GM19043 (cell line): ENCODE results near the gene NRN1L.

Experiments
- ATAC-seq: cut with Tn5 transposase; IDR thresholded peaks from one replicate; pipeline ENCODE4 v1.9.1; 2021; ENCODE audit warnings: low read depth; ENCODE audit not compliant: unreplicated experiment

Gene NRN1L

GRCh38 chr16:67881621-67882161 lies 3.0 kb upstream of the NRN1L start:
- no peak for ATAC-seq

- ATAC-seq = no peak
These were observed 2.1 kb upstream of the NRN1L start for GRCh38 chr16:67882374-67883145.

GRCh38 chr16:67883146-67883871 lies 1.4 kb upstream of the NRN1L start:
- ATAC-seq = no peak

- no peak for ATAC-seq
These were observed 818 bp upstream of the NRN1L start for GRCh38 chr16:67883872-67884261.

- no peak for ATAC-seq
These were observed 860 bp downstream of the NRN1L start for GRCh38 chr16:67885545-67885944.

GRCh38 chr16:67885976-67886375 lies 1.3 kb downstream of the NRN1L start:
- ATAC-seq = no peak

GRCh38 chr16:67886387-67886786 lies 1.7 kb downstream of the NRN1L start:
- ATAC-seq = no peak

- no peak for ATAC-seq
These were observed 3.6 kb downstream of the NRN1L start for GRCh38 chr16:67888331-67888730.

- no peak for ATAC-seq
These were observed 7.7 kb downstream of the NRN1L start for GRCh38 chr16:67892375-67892774.

- ATAC-seq = peak; percentile 96
These were observed 8.4 kb downstream of the NRN1L start, which contains the start of gene PSKH1 for GRCh38 chr16:67892899-67893742. TSS of gene PSKH1 (plus strand) at chr16:67893254. CDS start at chr16:67908750, 15,496 bp downstream.

GRCh38 chr16:67893743-67894399 lies 9.2 kb downstream of the NRN1L start:
- no peak for ATAC-seq

- ATAC-seq = no peak
These were observed 12.5 kb downstream of the NRN1L start for GRCh38 chr16:67897231-67897630.

GRCh38 chr16:67901734-67902133 lies 17.0 kb downstream of the NRN1L start:
- no peak for ATAC-seq

- no peak for ATAC-seq
These were observed 18.1 kb downstream of the NRN1L start for GRCh38 chr16:67902831-67903230.

GRCh38 chr16:67907397-67908180 lies 22.9 kb downstream of the NRN1L start:
- no peak for ATAC-seq

- no peak for ATAC-seq
These were observed 24.5 kb downstream of the NRN1L start for GRCh38 chr16:67909056-67909742.

GRCh38 chr16:67910158-67910557 lies 25.5 kb downstream of the NRN1L start:
- ATAC-seq = no peak

- no peak for ATAC-seq
These were observed 30.2 kb downstream of the NRN1L start for GRCh38 chr16:67914758-67915495.
